Left cardiac atrium (tissue), 4 donors: ENCODE measurements around the gene CC2D1A. TPM values are rescaled to one million over a fixed set of nuclear protein-coding genes. Genes with fewer than 3 reads are reported as not detected.

Experiments used
- ATAC-seq, 2 donors: fragments of 200-7000 bp; cut with Tn5 transposase; one replicate each; pipeline ENCODE4 v1.9.1; 2020; ENCODE audit warnings: mild to moderate bottlenecking in 2 of 2, moderate library complexity in 2 of 2
- DNase-seq: peaks from one replicate; pipeline ENCODE4 v3.0.0-alpha.2; 2020
- intact Hi-C, 2 donors: fragments of 100-400 bp; cut with DNase I; formaldehyde crosslinking; loops; one replicate each; pipeline versions ENCODE4 v1.14.1 to v1.15.1; 2022 to 2023
- total RNA-seq, 2 donors: library from RNA; stranded (reverse); fragmentation: NEBNext Ultra II Directional; extraction: Animal tissue kit (Norgen Biotek cat#: 25700); gene quantifications; one replicate each; pipeline ENCODE4 v1.2.1, GENCODE V29; 2021
- donor health status: DM: no; HTN: yes; CAD: no.
- donor health status: DM: no; HTN: yes; CAD: no; lungs with severe emphysema.
- donor health status: DM: yes; HTN: yes; CAD: no.
- donor health status: Dilated cardiomyopathy.

Gene CC2D1A
- total RNA-seq, 2 donors from 2014 or later, result 19.4 to 20.5 TPM

- no peak for DNase-seq
- ATAC-seq, result no peak
- intact Hi-C loops, result no loop called here
Measured at GRCh38 chr19:13929340-13929739, 23.3 kb downstream of the CC2D1A start.

- ATAC-seq, result no peak
- DNase-seq, result no peak
- intact Hi-C loops, result no loop called here
Measured at GRCh38 chr19:13929956-13930355, 24.0 kb downstream of the CC2D1A start.

- DNase-seq, result no peak
- ATAC-seq, result no peak
- intact Hi-C loops, result no loop called here
Measured at GRCh38 chr19:13930402-13930801, 24.4 kb downstream of the CC2D1A start.

GRCh38 chr19:13931391-13932148, 25.6 kb downstream of the CC2D1A start:
- no peak for DNase-seq
- ATAC-seq, result no peak

DNA sequence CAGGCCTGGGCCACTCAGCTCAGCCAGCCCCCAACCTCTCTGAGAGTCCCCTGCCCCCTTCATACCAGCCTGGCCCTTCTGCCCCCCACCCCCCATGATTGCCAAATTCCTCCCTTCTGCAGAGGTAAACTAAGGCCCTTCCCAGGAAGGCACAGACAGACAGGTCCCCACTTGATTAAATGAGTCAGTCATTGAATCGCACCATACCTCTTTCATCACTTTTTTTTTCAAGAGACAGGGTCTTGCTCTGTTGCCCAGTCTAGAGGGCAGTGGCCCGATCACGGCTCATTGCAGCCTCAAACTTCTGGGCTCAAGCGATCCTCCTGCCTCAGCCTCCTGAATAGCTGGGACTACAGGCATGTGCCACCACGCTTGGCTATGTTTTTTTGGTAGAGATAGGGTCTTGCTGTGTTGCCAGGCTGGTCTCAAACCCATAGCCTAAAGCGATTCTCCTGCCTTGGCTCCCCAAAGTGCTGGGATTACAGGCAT, 26.2 kb downstream of the CC2D1A start:
- intact Hi-C loops, result no loop called here
- ATAC-seq (no peak), DNase-seq (no peak)

More at GRCh38 chr19:13931391-13932148, 25.6 kb downstream of the CC2D1A start:
- intact Hi-C loops, result no loop called here

DNA sequence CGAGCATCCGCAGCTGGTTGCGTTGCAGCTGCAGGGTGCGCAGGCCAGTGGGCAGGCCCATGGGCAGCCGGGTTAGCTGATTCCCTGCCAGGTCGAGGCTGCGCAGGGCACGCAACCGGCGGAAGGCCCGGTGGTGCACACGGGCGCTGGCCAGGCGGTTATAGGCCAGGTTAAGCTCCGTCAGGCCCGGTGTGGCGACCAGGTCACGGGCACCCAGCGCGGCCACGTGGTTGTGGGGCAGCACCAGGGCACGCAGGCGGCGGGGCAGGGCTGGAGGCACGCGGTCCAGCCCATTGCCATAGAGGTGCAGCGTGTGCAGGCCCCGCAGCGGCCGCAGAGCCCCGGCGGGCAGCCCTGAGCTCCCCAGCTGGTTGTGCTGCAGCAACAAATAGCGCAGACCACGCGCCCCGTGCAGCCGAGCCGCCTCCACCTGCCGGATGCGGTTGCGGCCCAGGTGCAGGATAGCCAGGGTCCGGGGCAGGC, 27.0 kb downstream of the CC2D1A start:
- DNase-seq (no peak), ATAC-seq (no peak)
- intact Hi-C loops, result no loop called here

- intact Hi-C loops, result no loop called here
- no peak for DNase-seq
- no peak for ATAC-seq
Measured at GRCh38 chr19:13934785-13935109, 28.7 kb downstream of the CC2D1A start.

DNA sequence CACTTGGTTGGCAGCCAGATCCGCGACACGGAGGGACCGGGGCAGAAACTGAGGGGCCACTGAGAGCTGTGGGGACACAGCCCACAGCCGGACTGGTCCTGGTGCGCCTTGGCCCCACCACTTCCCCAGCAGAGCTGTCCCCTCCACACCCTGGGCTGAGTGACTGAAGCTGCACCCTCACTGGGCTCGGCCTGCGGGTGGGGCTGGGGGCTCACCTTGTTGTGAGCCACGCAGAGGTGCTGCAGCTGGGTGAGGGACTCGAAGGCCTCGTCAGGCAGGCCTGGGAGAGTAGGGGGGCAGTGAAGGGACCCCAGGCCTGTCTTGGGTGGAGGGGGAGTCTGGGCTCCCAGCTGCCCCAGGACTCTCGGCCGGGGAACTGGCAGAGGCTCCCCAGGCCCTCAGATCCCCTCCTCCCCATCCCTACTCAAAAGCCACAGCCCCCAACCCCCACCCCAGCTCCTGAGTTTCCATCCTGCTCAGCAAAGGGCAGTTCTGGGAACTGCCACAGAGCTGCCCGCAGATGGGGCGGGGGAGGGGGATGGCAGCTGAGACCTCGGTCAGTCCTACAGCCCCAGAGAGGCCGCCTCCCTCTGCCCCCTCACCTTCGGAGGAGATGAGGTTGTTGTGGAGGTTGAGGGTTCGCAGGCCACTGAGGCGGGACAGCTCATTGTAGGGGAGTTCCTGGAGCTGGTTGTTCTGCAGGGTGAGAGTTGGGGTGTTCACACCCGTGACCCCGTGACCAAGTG, 29.9 kb downstream of the CC2D1A start:
- ATAC-seq, result no peak
- DNase-seq, result no peak
- intact Hi-C loops, result no loop called here

DNA sequence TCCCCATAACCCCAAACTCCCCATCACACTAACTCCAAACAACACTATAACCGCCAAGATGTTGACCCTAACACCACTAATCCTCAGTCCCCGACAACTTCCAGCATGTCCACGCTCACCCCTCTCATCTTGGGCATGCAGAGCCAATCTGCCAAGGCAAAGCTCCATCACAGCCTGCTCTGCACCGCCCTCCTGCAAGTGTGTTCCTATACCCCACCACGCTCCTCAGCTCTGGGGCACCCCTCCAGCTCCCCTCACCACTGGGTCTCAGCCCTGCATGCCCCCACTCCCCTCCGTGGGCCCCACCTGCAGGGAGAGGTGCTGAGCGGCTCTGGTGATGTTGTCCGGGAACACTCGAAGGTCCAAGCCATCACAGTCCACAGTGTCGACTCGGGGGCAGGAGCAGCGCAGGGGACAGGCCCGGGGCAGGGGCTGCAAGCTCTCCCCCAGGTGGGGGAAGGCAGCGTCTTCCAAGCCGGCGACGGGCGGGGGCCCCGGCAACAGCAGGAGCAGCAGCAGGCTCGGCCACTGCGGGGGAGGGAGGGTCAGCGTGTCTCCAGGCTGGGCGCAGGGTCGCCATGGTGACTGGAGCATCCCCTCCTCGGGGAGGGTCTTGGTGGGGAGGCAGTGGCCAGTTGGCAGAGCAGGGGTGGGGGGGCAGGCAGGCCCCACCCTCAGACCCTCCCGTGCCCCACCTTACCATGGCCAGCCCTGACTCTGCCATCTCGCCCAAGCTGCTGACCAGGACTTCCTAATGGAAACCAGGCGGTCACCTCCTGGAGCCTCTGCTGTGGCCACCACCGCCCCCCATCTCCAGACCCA, 31.7 kb downstream of the CC2D1A start:
- DNase-seq (no peak), ATAC-seq (peak in 1 of 2 donors; percentile 12)

GRCh38 chr19:13938301-13939064, 32.5 kb downstream of the CC2D1A start, which contains the start of gene PODNL1:
Gene PODNL1, minus strand, starts transcription at chr19:13938417. Its CDS starts 236 bp downstream, at chr19:13938181.
- intact Hi-C loops, result no loop called here
- DNase-seq (no peak), ATAC-seq (peak; percentile 17 to 84)

More for the DNA sequence above, 31.7 kb downstream of the CC2D1A start:
- intact Hi-C loops, result no loop called here

GRCh38 chr19:13942023-13942684, 36.2 kb downstream of the CC2D1A start:
- ATAC-seq (no peak), DNase-seq (no peak)
- intact Hi-C loops, result no loop called here

DNA sequence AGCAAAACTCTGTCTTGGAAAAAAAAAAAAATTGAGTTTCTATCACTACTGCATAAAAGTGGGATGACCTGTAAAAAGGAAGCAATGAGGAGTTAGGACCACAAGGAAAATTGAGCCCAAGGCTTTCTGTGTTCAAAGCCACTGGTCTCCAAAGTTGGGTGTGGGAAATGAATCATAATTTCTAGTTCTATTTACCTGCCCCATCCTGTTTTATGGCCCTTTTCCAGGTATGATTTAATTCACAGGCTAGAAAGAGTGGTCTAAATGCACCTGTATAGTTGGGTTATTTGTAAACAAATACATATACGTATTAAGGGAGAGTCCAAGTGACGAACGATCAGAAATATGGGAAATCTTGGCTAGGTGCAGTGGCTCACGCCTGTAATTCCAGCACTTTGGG, 40.4 kb downstream of the CC2D1A start:
- no peak for DNase-seq
- ATAC-seq, result no peak
- intact Hi-C loops, result no loop called here

DNA sequence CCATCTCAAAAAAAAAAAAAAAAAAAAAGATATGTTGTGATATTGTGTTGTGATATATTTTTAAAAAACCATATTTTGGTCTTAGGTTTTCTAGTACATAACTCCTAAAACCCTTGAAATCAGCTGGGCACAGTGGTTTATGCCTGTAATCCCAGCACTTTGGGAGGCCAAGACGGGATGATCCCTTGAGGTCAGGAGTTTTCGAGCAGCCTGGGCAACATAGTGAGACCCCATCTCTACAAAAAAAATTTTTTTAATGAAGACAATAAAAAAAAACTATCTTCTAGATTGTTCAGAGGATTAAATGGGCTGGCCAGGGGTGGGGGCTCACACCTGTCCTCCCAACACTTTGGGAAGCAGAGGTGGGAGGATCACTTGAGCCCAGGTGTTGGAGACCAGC, 45.0 kb downstream of the CC2D1A start:
- intact Hi-C loops, result no loop called here
- DNase-seq, result no peak
- ATAC-seq, result no peak

DNA sequence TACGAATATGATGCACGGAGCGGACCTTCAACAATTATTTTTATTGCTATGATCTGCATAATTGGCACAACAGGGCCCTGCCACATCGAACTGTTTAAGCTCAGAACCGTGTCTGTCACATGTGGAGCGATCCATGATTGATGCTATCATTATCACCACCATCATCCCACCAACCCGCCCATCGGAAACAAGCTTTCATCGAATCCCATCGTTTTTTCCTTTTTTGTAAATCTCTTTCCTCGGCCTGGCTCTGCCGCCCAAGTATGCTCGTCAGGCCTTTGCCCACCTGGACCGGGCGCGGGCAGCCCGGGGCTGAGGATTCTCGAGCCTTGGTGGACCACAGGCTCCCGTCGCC, 45.8 kb downstream of the CC2D1A start:
- no peak for DNase-seq
- intact Hi-C loops, result no loop called here
- no peak for ATAC-seq

DNA sequence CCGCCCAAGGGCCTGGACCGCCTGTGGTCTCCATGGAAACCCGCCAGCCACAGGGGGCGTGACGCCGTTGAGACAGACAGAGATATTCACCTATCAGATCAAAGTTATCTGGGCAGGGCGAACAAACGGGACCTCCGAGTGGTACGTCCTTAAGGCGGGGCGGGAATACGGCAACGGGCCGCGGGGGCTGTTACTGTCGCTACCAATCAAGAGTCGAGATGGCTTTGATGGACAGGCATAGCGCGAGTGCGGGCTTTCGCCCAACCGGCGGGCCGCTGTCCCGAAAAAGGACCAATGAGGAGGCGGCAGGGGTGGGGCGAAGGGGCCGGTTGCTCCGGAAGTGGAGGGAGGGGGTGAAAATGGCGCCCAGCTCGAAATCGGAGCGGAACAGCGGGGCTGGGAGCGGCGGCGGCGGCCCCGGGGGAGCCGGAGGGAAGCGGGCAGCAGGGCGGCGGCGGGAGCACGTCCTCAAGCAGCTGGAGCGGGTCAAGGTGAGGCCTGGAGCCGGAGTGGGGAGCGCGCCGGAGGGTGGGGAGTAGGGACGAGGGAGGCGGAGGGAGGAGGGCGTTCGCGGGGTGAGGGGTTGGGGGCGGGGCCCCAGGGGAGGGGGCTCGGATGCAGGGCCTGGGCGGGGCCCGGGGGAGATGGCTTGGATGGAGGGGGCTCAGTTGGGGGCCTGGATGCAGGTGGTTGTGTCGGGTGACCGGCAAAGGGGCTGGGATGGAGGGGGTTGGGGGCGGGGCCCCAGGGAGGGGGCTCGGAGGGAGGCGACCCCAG, 46.3 kb downstream of the CC2D1A start, which contains the start of gene DCAF15:
Gene DCAF15 (plus strand): TSS at position 356 of the 777 bp plus-strand sequence. CDS start 4 bp downstream, at position 360.
- ATAC-seq (peak; percentile 99), DNase-seq (peak; percentile 100)
- intact Hi-C loops, result no loop called here

- DNase-seq (no peak), ATAC-seq (peak; percentile 2 to 10)
- intact Hi-C loops, result no loop called here
Measured at GRCh38 chr19:13952931-13953531, 47.0 kb downstream of the CC2D1A start.

GRCh38 chr19:13954185-13954584, 48.2 kb downstream of the CC2D1A start:
- ATAC-seq, result no peak
- DNase-seq, result no peak
- intact Hi-C loops, result no loop called here
